Endothelial cell of umbilical vein (primary cell): ENCODE measurements around the gene USP31. TPM values are rescaled to one million over a fixed set of nuclear protein-coding genes. Genes with fewer than 3 reads are reported as not detected.

Experiments
- BruUV-seq: library from RNA; stranded (reverse); fragments of 400-500 nt; replicated peaks from 2 replicates; lab custom pipeline; 2021; lab: Mats Ljungman, UMichigan
- CTCF ChIA-PET: fragments of 300-600, 350-600 bp; sonication (Branson Sonifier 250); formaldehyde crosslinking; loops from one replicate; lab custom pipeline; 2021; ENCODE audit warnings: antibody characterized with exemption, inconsistent platforms; lab: Charles Lee
- POLR2A ChIA-PET: fragments of 300-600, 350-600 bp; sonication (Branson Sonifier 250); formaldehyde crosslinking; loops from one replicate; lab custom pipeline; 2021; ENCODE audit warnings: antibody characterized with exemption, inconsistent platforms; lab: Charles Lee
- DNase-seq: peaks from one replicate; pipeline ENCODE4 v3.0.0-alpha.2; 2011; ENCODE audit warnings: low read depth, low spot score
- FAIRE-seq: peaks from 2 replicates; lab custom pipeline; 2011; peaks lifted over from hg19 to GRCh38; lab: Jason Lieb, UNC
- H2AFZ ChIP-seq: 2 replicates; pipeline ENCODE4 v1.6.0; 2012; ENCODE audit warnings: low read depth, low read length, control low read depth, inconsistent platforms
- H3K27ac ChIP-seq: 2 replicates; pipeline ENCODE4 v1.5.1; 2011; ENCODE audit warnings: low read depth, mild to moderate bottlenecking, control low read depth, low read length, moderate library complexity; ENCODE audit not compliant: insufficient read depth
- H3K27me3 ChIP-seq, 2 experiments: 2 replicates each; pipeline versions ENCODE4 v1.6.0 to v1.6.1; 2011; ENCODE audit warnings: low read length in 2 of 2, mixed read lengths in 1 of 2; ENCODE audit not compliant: control insufficient read depth in 2 of 2, insufficient read depth in 2 of 2
- H3K36me3 ChIP-seq, 2 experiments: 2 replicates in 1 of 2; 3 replicates in 1 of 2; pipeline ENCODE4 v1.5.1; 2011; ENCODE audit warnings: low read length in 2 of 2, mild to moderate bottlenecking in 1 of 2, moderate library complexity in 1 of 2; ENCODE audit not compliant: control insufficient read depth in 2 of 2, insufficient read depth in 2 of 2; ENCODE audit errors: extremely low read depth in 1 of 2
- H3K4me1 ChIP-seq: 3 replicates; pipeline ENCODE4 v1.5.1; 2011; ENCODE audit warnings: mild to moderate bottlenecking, low read length; ENCODE audit not compliant: control insufficient read depth, insufficient read depth; ENCODE audit errors: extremely low read depth
- H3K4me2 ChIP-seq: 2 replicates; pipeline ENCODE4 v1.6.1; 2011; ENCODE audit warnings: low read length, control low read depth, mixed read lengths; ENCODE audit not compliant: insufficient read depth
- H3K4me3 ChIP-seq, 3 experiments: fragments of 200-600 bp in 1 of 3; sonication (generic), shearing (Covaris generic) in 1 of 3; replicated peaks in 1 of 3; 2 replicates each; pipeline ENCODE4 v1.5.1; 2011 to 2016; ENCODE audit warnings: control low read depth in 3 of 3, low read length in 3 of 3, mild to moderate bottlenecking in 2 of 3, inconsistent platforms in 1 of 3, low read depth in 1 of 3, moderate library complexity in 1 of 3; ENCODE audit not compliant: insufficient read depth in 1 of 3
- H3K79me2 ChIP-seq: 2 replicates; pipeline ENCODE4 v1.6.0; 2012; ENCODE audit warnings: low read length, inconsistent platforms; ENCODE audit not compliant: control insufficient read depth, insufficient read depth
- H3K9ac ChIP-seq: replicated peaks from 2 replicates; pipeline ENCODE3; 2011; ENCODE audit warnings: low read length, control low read depth; ENCODE audit not compliant: insufficient read depth; ENCODE audit errors: extremely low read depth
- H3K9me1 ChIP-seq: replicated peaks from 3 replicates; pipeline ENCODE4 v1.6.0; 2011; ENCODE audit warnings: mild to moderate bottlenecking, low read length; ENCODE audit not compliant: control insufficient read depth, insufficient read depth; ENCODE audit errors: extremely low read depth
- H3K9me3 ChIP-seq: replicated peaks from 2 replicates; pipeline ENCODE4 v1.5.1; 2012; ENCODE audit warnings: low read length, inconsistent platforms; ENCODE audit not compliant: control insufficient read depth, insufficient read depth
- H4K20me1 ChIP-seq: replicated peaks from 2 replicates; pipeline ENCODE3; 2011; ENCODE audit warnings: mild to moderate bottlenecking, low read length; ENCODE audit not compliant: control insufficient read depth, insufficient read depth; ENCODE audit errors: extremely low read depth
- CTCF ChIP-seq, 2 donors: IDR thresholded peaks; 1 replicate in 1 of 2; 2 replicates in 1 of 2; pipeline ENCODE4 v1.5.1; 2011; ENCODE audit warnings: low read length in 2 of 2, mild to moderate bottlenecking in 2 of 2, moderate library complexity in 2 of 2, control low read depth in 1 of 2, inconsistent platforms in 1 of 2, low read depth in 1 of 2; ENCODE audit not compliant: insufficient read depth in 1 of 2; ENCODE audit errors: extremely low read depth in 1 of 2
- GATA2 ChIP-seq: IDR thresholded peaks from 2 replicates; pipeline ENCODE4 v1.7.0; 2011; ENCODE audit warnings: low read depth, mild to moderate bottlenecking, moderate library complexity, mixed read lengths, low read length; ENCODE audit not compliant: insufficient read length, insufficient read depth
- JUN ChIP-seq: IDR thresholded peaks from 2 replicates; pipeline ENCODE4 v1.6.1; 2011; ENCODE audit warnings: borderline replicate concordance, low read depth; ENCODE audit not compliant: insufficient read length, insufficient read depth
- MAX ChIP-seq: IDR thresholded peaks from 2 replicates; pipeline ENCODE4 v1.6.1; 2011; ENCODE audit not compliant: insufficient read depth, insufficient read length
- MYC ChIP-seq: IDR thresholded peaks from one replicate; pipeline ENCODE4 v1.6.1; 2011; ENCODE audit warnings: mild to moderate bottlenecking, low read depth, low read length
- POLR2A ChIP-seq: IDR thresholded peaks from 2 replicates; pipeline ENCODE4 v1.6.1; 2012; ENCODE audit warnings: low read depth, mild to moderate bottlenecking, control low read depth, low read length
- dilution Hi-C: fragments of 300-500 bp; cut with MboI; formaldehyde crosslinking; loops from one replicate; pipeline ENCODE4 v1.15.0; 2019; ENCODE audit warnings: low sequenced_read_pairs; ENCODE audit not compliant: extremely low pct_ligation_motif_present
- intact Hi-C: fragments of 100-400 bp; cut with micrococcal nuclease; formaldehyde crosslinking; loops from one replicate; pipeline ENCODE4 v1.10.0; 2022
- polyA plus RNA-seq, 4 experiments: library from polyadenylated mRNA; depleted of rRNA in 3 of 4; stranded (reverse) in 3 of 4; unstranded in 1 of 4; fragments of >200 nt; gene quantifications; 2 replicates each; pipeline versions ENCODE4 v1.2.1 to v1.2.3, GENCODE V29; 2011 to 2012; ENCODE audit warnings: missing spikeins in 1 of 4
- total RNA-seq: library from RNA; stranded (reverse); gene quantifications from 2 replicates; pipeline ENCODE4 v1.2.3, GENCODE V29; 2021

USP31 gene
- total and polyA plus RNA-seq, 2 donors (not counting 3 experiments of a cell fraction or from before 2014, with no cell fraction given): 14.5 to 42.4 TPM

DNA sequence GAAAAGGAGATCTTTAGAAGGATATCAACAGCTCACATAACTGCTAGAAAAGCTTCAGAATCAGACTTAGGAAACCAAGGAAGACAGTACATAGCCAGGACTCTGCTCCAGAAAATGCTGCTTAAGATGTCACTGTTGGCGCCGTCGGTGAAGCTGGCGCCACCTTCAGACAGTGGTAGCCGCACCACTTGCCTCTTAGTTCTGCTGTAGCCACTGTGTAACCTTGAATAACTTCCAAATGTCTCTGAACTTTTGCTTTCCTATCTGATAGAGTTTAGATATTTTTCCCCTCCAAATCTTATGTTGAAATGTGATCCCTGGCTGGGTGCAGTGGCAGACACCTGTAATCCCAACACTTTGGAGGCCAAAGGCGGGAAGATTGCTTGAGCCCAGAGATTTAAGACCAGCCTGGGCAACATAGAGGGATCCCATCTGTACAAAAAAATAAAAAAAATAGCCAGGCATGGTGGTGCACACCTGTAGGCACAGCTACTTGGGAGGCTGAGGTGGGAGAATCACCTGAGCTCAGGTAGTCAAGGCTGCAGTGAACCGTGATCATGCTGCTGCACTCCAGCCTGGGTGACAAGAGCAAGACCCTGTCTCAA lies 6.3 kb upstream of the USP31 start:
- no peaks in the 10 kb centered on the region for H3K9me1 ChIP-seq
- H3K36me3 ChIP-seq: no peaks in the 10 kb centered on the region
- no peaks in the 10 kb centered on the region for H4K20me1 ChIP-seq
- no peaks in the 10 kb centered on the region for H3K4me1 ChIP-seq
- H3K4me2 ChIP-seq: no peak overlapping the region
- peak; percentile 34 to 44 for TF ChIP-seq CTCF (IDR thresholded peaks at IDR 0.05; ENCODE audit: extremely low read depth in 1 of 2, insufficient read depth in 1 of 2, low read depth in 1 of 2, low read length in 2 of 2)
- no peak for TF ChIP-seq MYC
- H3K9me3 ChIP-seq: no peaks in the 10 kb centered on the region
- FAIRE-seq: peak; percentile 87
- intact Hi-C loops (no loop called here), dilution Hi-C loops (no loop called here)
- H3K27me3 ChIP-seq: peaks cover 2 to 6% of the 10 kb centered on the region in 2 experiments
- DNase-seq: no peak
- H3K27ac ChIP-seq: no peak overlapping the region
- POLR2A ChIA-PET: no interaction called here
- H3K79me2 ChIP-seq: no peaks in the 10 kb centered on the region
- CTCF ChIA-PET: interaction anchor here (0.6 to 1.5 kb wide), 3 partner anchors 22 to 83 kb away, joined by 3 to 6 read pairs (median 3); no protein-coding TSS in a partner anchor
- no TSS peak for BruUV-seq
- H3K9ac ChIP-seq: no peak overlapping the region
- no peak overlapping the region for H3K4me3 ChIP-seq
- H2AFZ ChIP-seq: no peak overlapping the region

- BruUV-seq: no TSS peak
- H3K27ac ChIP-seq: no peak overlapping the region
- dilution Hi-C loops (no loop called here), intact Hi-C loops (no loop called here)
- H4K20me1 ChIP-seq: no peaks in the 10 kb centered on the region
- no peak overlapping the region for H3K4me2 ChIP-seq
- H3K79me2 ChIP-seq: peaks cover 10% of the 10 kb centered on the region
- H2AFZ ChIP-seq: no peak overlapping the region
- H3K9me3 ChIP-seq: no peaks in the 10 kb centered on the region
- no peak overlapping the region for H3K4me3 ChIP-seq
- no peak overlapping the region for H3K9ac ChIP-seq
- peaks cover 9% of the 10 kb centered on the region for H3K4me1 ChIP-seq
- TF ChIP-seq MYC (no peak), GATA2 (no peak), JUN (no peak), POLR2A (no peak), MAX (no peak)
- CTCF ChIA-PET: interaction anchor here (2.2 to 2.3 kb wide), 2 partner anchors 92 to 284 kb away, joined by 8 to 15 read pairs; no protein-coding TSS in a partner anchor
- H3K36me3 ChIP-seq: no peaks in the 10 kb centered on the region
- H3K9me1 ChIP-seq: no peaks in the 10 kb centered on the region
- FAIRE-seq: no peak
- no peak for DNase-seq
- H3K27me3 ChIP-seq: peaks cover 2% of the 10 kb centered on the region in 2 experiments
- POLR2A ChIA-PET: no interaction called here
Measured at GRCh38 chr16:23152386-23153178, 3.3 kb upstream of the USP31 start.
